ENCODE results near the gene STEAP1B.

STEAP1B gene

GRCh38 chr7:22430457-22430856 lies 69.5 kb downstream of the STEAP1B start:
- DNase-seq (ENCODE audit: low read depth): peak; percentile 57

GRCh38 chr7:22429386-22429785 lies 70.6 kb downstream of the STEAP1B start:
- no peak for DNase-seq (ENCODE audit: low read depth)

- DNase-seq (ENCODE audit: low read depth): no peak
Observed at GRCh38 chr7:22427855-22428254, 72.1 kb downstream of the STEAP1B start.

- no peak for DNase-seq (ENCODE audit: low read depth)
Observed at GRCh38 chr7:22427104-22427503, 72.9 kb downstream of the STEAP1B start.

DNA sequence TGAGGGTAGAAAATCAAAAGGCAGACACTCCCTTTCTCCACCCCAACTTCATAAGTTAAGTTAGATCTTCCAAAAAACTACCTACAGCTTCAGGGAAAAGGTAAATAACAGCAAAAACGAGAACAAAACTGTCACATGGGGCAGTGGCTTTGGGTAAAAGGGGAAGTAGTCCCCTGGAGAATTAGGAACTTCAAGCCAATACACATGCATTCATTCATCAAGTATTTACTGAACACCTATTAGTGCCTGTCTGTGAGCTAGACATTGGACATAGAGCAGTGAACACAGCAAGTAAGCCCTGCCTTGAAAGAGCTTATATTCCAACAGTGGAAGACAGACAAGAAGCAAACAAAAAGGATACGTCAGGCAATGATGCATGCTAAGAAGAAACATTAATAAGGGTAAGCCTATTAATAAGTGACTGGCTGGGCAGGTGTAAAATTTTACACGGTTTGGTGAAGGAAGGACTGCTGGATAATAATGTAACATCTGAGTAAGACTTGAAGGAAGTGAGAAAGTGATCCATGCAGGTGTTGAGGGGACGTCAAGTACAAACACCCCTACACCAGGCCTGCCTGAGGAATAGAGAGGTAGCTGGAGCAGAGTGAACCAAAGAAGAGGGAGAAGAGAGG lies 73.4 kb downstream of the STEAP1B start:
- no peak for DNase-seq (ENCODE audit: low read depth)

GRCh38 chr7:22425361-22425760 lies 74.6 kb downstream of the STEAP1B start:
- no peak for DNase-seq (ENCODE audit: low read depth)

GRCh38 chr7:22422831-22423615 lies 77.0 kb downstream of the STEAP1B start:
- no peak for DNase-seq (ENCODE audit: low read depth)

GRCh38 chr7:22420973-22421635 lies 78.9 kb downstream of the STEAP1B start:
- no peak for DNase-seq (ENCODE audit: low read depth)

GRCh38 chr7:22420008-22420407 lies 80.0 kb downstream of the STEAP1B start:
- DNase-seq (ENCODE audit: low read depth): no peak

DNA sequence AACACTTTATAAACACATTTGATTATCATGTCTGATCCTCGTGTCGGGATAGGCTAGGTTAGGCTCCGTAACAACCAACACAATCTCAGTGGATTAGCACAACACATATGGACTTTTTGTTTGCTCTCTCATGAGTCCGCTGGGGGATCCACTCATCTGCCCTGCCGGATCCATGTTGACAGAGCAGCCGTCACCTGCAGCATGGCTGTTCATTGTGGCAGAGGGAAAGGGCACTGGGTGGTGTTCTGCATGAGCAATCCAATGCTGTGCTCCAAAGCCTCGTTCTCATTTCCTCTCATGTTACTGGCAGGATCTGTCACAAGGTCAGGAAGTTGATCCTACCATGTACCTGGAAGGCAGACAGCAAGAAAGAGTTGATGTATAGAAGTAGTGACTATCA lies 80.5 kb downstream of the STEAP1B start:
- no peak for DNase-seq (ENCODE audit: low read depth)

GRCh38 chr7:22418251-22419046 lies 81.5 kb downstream of the STEAP1B start:
- no peak for DNase-seq (ENCODE audit: low read depth)

DNA sequence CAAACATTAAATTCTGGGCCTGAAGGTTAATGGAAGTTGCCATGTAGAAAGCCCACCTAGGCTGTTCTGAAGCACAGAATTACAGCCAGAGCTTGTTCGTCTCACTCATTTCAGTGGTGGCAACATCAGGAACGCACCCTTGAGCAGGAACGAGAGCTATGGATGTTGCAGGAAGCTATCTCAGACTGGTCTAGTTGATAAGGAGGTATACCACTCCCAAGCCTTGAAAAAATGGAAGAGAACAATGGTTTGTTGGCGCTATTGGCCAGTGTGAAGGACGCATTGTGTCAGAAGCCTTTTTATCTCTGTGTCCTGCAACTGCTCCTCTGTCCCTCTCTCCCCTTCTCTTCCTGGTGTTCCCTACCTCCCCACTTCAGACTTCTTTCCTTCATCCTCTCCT lies 82.1 kb downstream of the STEAP1B start:
- DNase-seq (ENCODE audit: low read depth): no peak

GRCh38 chr7:22417349-22417748 lies 82.6 kb downstream of the STEAP1B start:
- DNase-seq (ENCODE audit: low read depth): no peak

- no peak for DNase-seq (ENCODE audit: low read depth)
Observed at GRCh38 chr7:22414424-22414823, 85.6 kb downstream of the STEAP1B start.

DNA sequence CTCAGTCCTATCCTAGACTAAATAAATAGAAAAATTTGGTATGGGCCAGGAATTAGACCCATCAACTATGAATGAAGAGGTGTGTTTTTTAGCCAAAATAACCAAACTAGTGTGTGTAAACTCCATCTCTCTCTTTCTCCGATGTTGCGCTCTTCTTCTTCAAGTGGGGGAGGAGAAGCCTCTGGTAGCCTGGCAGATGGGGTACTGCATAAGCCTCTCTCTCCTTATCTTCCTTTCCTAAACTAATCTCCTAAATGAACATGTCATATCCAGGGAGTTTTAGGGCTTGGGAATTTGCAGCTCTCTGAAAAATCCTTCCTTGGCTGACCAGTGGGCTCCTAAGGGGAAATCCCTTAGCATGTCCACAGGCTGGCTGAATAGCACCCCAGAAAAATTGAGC lies 86.8 kb downstream of the STEAP1B start:
- DNase-seq (ENCODE audit: low read depth): no peak

DNA sequence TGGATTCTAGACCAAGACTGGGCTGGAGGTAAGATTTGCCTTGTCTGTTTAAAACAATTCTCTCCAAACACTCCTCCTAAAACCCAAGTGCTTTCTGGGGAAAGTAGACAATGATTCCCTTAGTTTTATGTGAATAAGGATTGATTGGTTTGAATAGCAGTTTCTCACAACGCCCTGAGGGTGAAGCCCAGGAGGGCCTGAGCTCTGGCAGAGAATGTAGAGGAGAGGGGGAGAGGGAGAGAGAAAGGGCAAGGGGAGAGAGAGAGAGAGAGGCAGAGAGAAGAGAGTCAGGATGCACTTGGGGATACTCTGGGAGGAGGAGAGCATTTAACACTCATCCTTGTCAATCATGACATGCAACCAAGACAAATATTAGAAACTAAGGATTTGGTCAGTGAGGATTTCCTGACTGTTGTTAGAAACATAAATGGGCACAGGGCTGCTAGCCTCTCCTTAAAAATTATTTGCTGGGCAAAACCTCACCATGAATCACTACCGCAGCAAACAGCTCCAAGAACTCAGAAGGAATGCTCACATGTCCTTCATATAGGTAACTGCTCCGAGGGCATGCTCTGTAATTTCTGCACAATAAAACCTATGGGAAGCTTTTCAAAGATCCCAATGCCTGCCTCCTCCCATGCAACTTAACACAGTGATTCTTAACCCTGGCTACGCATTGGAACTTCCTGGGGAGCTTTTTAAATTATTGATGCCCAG lies 87.9 kb downstream of the STEAP1B start:
- no peak for DNase-seq (ENCODE audit: low read depth)

- no peak for DNase-seq (ENCODE audit: low read depth)
Observed at GRCh38 chr7:22406715-22407114, 93.3 kb downstream of the STEAP1B start.

- no peak for DNase-seq (ENCODE audit: low read depth)
Observed at GRCh38 chr7:22404421-22405023, 95.5 kb downstream of the STEAP1B start.

DNA sequence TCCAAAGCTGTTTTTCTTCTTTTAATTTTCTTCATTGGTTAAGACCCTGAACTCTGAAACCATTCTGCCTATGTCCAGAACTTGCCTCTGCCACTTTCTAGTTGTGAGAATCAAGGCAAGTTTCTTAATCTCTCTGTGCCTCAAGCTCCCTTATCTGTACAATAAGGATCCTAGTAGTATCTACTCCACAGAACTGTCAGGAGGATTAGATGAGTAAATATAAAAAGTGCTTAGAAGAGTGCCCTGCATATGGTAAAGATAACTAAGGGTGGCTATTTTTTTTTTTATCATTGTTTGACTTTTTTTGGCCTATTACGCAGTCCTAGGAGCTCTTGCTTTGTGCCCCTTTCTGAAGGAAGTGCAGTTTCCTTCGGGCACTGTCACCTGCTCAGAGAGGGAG lies 96.6 kb downstream of the STEAP1B start:
- no peak for DNase-seq (ENCODE audit: low read depth)

GRCh38 chr7:22402250-22402649 lies 97.7 kb downstream of the STEAP1B start:
- no peak for DNase-seq (ENCODE audit: low read depth)

- no peak for DNase-seq (ENCODE audit: low read depth)
Observed at GRCh38 chr7:22400936-22401553, 98.9 kb downstream of the STEAP1B start.
